Measurements from ENCODE around the gene MNT.
A peak's percentile ranks its signal among the peaks of the same experiment; 100 is the strongest.

Gene MNT

DNA sequence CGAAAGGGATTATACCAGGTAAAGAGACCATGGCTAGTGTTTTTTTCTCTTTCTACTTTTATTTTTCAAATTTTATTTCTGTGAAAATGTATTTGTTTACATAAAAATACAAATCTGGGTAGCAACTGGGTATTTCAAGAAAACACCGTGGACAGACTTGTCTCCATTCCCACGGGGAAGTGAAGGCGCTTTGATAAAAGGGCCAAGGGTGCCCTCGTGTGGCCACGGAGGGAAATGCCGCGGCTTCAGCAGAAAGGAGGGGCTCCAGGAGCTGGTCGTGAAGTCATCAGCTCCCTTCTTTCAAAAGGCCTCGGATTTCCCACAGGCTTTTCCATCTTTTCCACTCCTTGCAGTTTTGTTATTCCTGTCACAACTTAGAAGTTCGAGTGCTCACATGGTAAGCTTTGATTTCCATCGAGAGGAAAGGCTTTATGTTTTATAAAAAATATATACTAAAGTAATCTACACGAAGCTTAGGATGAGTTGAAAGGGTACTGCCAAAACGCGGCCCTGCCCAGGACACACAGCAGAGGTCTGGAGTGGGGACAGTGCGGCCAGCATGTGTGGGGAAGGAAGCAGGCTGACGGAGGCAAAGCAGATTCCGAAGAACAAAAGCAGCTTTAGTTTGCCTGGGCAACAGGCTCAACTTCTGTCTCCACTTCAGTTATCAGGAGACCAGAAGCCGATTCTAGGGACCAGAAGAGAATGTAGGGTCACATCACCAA, 15.3 kb upstream of the MNT start:
- peak; percentile 84 for DNase-seq (ENCODE audit: low spot score)

DNA sequence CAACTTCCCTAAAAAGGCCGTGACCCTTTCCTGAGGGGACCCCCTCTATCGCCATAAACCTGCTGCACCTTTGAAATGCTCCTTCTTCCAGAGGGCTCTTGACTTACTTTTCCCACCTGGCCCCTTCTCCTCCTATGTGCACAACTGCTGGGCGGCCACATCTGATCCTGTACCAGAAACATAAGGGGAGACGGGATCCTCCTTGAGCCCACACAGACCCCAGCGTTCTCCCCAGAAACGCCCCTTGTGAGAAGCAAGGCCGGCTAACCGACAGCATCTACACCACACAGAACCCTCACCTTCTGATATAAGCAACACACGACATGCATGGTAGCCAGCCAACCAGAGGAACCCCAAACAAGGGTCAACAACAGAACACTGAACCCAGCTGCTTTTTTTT, 14.2 kb upstream of the MNT start:
- no peak for DNase-seq (ENCODE audit: low spot score)

DNA sequence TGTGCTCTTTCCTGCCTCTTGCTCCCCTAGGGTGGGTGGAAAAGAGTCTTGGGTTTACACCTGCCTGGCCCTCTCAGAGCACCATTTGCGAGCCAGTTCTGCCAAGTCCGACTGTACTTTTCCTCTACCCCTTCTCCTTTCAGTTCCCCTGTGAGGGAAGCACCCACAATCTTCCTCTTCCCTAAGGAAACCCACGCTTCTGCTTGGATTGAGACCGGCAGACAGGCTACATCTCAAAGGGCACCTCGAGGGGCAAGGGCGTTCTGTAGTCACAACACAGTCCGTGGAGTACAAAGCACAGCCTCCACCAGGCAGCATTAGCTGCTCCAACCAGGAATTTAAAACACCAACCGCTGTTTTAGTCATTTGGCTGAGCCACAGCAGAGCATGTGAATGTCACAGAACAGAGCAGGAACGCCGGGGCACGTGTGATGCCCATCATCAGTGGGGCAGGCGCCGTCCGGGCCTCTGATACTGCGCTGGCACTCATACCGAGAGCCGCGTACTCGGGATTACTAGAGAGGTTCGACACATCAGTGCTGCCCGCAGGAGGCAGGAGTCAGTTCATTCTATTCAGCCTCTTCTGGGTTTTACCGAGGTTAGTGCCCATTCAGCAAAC, 13.7 kb upstream of the MNT start:
- DNase-seq (ENCODE audit: low spot score) = no peak

DNA sequence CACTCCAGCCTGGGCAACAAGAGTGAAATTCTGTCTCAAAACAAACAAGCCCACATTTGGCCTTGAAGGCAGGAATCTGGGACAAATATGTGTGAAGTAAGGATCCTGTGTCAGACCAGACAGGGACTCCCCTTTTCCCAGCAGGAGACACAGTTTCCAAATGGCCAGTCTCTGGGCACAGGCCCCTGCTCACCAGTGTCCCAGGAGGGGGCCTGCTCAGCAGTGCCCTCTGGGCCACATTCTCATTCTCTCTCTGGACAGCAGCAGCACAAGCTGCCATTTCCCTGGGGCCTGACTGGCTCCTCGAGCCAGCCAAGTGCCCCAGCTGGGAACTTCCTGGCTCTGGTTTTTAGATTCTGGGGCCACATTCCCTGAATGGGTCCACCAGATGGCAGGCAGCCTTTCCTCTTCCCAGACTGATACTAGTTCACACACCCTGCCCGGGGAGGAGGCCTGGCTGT, 11.7 kb upstream of the MNT start:
- DNase-seq (ENCODE audit: low spot score) = no peak

DNA sequence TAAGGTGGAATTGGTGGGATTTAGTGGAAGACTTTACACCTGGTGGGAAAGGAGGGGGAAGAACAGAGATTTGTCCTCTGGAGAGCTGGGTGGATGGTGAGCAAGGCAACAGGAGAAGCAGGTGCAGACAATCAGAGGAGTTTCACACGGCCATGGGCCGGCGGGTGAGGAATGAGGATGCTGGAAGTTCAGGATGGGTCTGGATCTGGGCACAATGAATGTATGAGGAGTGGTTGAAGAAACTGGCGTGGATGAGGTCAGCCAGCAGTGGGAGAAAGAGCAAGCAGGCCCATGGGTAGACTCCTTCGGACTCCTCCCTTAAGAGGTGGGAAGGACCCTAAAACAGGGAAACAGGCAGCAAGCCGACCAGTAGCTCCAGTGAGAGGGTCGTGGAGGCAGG, 10.1 kb upstream of the MNT start:
- DNase-seq (ENCODE audit: low spot score) = no peak

DNA sequence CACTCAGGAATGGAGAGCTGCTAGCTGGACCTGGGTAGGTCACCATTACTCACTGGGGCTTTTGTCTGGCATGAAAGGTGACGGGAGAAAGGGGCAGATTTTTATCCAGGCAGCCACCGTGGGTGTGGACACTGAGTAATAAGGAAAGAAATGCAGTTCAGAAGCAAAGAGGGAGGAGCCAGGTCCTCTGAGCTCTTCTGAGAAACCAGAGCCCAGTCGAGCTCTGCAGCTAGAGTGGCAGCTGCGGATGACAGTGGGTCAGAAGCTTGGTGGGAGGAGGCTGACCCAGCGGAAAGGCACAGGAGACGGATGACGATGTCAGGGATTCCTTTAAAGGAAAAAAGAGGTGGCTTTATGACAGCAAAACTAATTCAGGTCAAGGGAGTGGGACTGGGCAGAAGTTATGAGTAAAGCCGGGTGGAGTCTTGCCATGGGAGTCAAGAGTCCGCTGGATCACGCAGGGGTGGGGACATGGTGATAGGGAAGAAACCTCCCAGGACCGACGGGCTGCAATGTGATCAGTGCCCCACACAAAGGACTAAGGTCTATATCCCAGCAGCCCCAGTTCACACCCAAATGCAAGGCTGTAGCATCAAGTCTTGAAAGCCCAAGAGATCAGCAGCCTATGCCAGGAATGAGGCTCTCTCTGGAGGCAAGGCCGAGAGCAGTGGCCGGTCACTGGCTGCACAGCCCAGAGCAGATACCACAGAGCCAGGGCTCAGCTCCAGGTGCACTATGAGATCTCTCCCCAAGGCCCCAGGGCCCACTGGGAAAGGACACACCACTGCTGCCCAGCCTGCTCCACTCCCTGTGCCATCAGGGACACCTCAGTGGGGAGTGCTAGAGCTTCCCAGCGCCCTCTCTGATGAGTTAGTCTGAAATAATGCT, 6.3 kb upstream of the MNT start:
- DNase-seq (ENCODE audit: low spot score) = no peak

DNA sequence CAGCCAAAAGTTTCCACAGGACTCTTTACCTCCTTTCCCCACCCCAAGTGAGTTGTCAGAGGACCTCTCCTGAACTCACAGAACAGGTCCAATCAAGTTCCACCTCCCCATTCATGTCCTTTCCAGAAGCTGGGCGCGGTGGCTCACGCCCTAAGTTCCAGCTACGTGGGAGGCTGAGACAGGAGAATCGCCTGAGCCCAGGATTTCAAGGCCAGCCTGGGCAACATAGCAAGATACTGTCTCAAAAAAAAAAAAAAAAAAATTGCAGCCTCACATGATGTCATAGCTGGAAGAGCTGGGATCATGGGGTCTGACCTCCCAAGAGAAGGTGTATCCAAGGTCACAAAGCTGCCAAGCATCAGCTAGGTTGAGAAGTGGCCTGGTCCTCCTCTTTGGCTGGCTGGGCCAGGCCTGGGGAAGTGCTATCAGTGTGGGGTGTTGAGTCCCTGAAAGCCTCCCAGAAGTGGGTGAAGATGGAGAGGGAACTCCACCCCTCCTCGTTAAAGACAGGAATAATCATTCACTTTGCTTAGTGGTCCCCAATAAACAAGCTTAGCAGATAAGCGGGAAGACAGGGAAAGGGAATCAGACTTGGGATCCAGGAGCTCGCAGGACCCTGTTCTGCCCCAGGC, 5.5 kb upstream of the MNT start:
- DNase-seq (ENCODE audit: low spot score) = no peak

DNA sequence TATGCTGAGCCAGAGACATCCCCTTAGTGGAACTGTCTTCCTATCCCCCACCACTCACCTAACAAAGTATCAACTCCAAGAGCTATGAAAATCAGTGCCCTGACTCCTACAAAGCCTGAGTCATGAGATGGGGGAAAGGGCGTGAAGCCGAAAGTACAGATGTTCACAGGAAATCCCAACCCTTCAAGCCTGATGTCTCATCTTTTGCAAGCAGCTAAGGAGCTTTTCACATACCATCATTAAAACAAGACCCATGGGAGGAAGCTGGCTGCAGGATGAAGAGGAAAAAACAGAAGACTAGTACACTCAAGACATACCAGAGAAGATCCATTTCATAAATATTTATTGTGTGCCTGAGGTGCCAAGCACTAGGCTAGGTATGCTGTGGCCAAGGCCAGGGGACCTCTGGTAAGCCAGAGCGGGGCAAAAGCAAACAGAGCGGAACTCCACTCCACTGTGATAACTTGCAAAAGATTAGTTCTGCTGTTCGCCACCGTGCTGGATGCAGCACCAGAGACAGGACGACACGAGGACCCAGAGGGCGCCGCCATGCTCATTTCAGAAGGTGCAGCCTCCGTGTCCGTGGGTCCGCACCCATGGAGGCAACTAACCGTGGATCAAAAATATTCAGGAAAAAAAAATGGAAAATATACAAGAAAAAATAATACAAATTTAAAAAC, 4.5 kb upstream of the MNT start:
- DNase-seq (ENCODE audit: low spot score) = no peak

DNA sequence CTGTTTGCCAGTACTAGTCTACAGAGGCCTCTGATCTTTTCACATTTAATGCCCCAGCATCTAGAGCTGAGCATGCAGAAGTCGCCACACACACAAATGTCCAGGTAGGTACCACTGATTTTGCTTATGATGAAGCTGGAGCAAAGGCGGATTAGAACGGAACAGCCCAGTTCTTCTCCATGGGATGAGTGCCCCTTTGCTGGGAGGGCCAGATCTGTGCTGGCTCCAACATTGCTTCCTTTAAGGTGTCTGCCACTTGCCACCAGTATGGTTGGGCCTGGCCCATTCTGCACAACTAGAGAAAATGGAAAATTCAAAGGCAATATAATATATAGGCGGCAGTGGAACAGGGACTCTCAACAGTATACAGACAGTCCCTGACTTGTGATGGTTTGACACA, 2.2 kb upstream of the MNT start:
- DNase-seq (ENCODE audit: low spot score) = no peak

DNA sequence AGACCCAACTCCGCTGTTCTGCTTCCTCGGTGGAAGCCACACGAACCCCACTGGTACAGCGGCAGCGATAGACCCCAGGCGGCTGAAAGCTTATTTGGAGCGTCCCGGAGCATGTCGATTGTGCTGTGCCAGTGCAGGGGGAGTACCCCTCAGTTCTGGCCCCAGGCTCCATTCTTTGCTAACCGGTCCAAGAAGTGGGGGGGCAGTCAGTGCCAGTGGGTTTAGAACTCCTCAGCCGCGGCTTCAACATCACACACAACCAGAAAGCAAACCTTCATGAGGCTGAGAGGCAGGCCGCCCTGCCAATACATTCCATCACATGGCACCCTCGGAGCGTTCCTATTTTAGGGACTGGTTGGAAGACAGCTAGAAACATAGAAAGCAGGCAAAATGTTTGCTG, 1.7 kb upstream of the MNT start:
- no peak for DNase-seq (ENCODE audit: low spot score)

DNA sequence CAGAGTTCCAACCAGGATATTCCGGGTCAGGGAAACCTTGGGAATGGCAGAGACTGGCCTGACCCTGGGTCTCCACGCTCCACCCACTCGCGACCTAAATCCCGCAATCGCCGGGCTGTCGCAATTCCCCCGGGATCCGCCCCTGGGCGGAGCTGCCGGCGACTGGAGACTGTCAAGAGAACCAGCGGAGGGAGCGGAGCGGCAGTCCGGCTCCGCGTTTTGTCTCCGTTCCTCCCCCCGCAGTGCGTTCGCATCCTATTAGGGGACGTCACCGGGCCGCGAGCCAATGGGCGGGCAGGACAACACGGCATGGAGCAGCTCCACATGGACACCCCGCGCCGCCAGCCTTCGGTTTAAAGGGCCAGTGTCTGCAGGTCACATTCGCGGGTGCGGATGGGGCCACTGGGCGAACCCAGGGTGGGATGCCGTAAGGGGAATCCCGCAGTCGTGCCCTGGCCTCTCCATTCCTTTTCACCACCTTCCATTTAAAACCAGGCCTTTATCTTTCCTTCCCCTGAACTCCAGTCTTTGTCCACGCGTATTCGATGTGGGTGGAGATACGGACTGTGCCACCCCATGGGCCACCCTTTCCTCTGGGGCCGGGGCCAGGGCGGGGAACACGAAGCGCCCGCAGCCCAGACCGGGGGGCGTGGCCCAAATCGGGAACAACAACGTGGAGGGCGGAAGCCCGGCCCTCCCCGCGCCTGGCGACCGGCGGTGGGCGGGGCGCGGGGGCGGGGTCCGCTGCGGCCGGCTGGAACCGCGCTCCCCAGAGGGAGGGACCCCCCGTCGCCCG, 764 bp upstream of the MNT start:
- peak; percentile 99 for DNase-seq (ENCODE audit: low spot score)

DNA sequence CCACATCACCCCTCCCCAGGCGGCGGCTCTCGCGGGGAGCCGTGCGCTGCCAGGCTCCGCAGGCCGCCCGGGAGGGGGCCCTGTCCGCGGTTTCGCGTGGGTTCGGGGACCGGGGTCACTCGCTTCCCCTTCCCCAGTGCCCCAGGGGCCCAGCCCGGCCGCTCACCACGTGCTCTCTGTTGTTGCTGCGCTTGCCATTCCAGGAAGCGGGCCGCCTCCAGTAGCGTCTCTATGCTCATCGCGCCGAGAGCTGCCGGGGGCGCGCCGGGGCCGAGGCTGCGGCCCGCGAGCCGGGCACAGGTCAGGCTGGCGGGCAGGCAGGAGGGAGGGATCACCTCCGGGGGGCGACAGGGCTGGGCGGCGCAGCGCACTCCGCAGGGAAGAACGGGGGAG, 390 bp downstream of the MNT start:
- DNase-seq (ENCODE audit: low spot score) = peak; percentile 31

DNA sequence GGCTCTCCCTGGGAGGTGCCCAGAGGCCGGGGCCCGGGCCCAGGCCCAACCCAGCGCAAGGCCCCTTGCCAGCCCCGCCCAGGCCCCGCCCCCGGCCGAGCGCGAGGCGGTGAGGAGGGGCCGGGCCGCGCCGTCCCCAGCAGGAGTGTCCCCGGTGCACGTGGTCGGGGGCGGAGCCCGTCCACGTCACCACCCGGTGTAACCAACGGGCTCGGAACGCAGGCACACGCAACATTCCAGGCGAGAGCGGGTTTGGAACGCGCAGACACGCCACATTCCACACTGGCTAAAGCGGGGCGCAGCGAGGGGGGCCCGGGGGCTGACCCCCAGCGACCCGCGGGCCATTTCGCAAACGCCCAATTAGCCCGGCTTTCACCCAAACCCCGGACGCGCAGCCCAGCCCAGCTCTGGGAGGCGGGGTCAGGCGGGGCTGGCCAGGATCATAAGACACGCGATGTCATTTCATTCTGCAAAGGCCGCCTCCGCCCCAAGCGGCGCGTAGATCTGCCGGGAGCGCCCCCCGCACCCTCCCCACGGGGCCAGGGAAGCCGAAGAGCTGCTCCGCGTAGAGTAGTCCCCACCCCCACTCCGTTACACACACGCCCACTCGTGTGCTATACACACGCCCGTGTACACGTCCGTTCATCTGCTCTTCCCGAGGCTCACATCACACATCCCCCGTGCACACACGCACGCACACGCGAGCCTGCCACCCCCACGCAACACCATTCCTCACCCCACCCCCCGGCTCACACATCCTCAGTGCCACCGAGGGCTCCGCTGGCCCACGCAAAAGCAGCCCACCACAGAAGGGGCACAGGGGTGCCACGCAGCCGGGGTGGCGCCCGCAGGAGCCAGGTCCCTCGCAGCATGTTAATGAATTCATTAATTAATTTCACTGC, 1.0 kb downstream of the MNT start:
- peak; percentile 92 for DNase-seq (ENCODE audit: low spot score)

DNA sequence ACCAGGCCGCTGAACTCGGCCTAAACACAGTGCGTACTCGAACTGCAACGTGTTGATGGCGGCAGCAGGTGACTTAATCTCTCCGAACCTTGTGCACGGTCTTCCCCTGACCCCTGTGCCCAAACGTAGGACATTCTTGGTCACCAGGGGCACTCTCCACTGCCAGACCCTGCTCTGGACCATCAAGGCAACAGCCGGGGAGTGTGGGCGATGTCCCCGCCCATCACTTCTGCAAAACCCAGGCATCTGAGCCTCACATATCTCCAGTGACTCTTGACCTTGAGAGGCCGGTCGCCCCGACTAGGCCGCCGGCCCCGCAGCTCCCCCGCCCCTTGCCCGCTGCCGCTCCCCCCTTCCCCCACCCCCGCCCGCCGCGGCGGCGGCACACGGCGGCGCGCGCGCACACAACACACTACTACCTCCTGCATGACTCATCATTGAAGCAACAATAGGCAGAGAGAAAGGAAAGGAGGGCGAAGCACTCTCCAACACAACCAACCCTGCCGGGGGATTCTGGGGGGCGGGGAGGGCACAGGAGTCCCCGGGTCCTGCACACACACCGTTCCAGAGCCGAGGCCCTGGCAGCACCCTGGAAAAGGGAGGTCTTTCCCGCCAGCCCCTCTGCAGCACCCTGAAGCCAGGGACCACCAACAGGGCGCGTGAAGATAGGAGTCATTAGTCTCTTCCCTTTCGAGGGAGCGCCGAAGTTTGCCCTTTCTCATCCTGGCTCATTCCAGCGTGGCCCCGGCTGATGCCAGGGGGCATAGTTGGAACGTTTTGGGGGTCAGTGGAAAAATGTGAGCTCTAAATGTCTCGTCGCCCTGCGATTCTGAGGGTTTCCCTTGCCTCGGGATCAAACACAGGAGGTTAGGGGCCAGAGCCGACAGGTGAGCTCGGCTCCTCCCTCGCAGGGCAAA, 1.9 kb downstream of the MNT start:
- peak; percentile 61 for DNase-seq (ENCODE audit: low spot score)

DNA sequence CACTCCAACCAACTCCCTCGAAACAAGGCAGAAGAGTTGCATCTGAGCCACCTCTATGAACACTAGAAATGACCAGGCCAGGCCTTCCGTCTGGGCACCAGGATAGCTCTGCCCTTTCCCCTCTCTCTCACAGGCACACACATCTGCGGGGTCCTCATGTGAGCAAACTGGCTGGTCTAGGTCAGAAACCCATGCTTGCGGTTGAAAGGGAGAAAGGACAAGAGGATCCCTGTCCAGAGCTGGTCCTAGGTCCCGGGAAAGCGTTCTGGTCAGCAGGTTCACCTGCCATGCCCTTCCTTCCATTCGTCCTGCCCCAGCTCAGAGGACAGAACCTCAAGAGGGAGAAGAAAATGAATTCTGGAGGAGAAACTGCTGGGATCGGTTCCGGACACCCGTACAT, 2.7 kb downstream of the MNT start:
- DNase-seq (ENCODE audit: low spot score) = no peak

DNA sequence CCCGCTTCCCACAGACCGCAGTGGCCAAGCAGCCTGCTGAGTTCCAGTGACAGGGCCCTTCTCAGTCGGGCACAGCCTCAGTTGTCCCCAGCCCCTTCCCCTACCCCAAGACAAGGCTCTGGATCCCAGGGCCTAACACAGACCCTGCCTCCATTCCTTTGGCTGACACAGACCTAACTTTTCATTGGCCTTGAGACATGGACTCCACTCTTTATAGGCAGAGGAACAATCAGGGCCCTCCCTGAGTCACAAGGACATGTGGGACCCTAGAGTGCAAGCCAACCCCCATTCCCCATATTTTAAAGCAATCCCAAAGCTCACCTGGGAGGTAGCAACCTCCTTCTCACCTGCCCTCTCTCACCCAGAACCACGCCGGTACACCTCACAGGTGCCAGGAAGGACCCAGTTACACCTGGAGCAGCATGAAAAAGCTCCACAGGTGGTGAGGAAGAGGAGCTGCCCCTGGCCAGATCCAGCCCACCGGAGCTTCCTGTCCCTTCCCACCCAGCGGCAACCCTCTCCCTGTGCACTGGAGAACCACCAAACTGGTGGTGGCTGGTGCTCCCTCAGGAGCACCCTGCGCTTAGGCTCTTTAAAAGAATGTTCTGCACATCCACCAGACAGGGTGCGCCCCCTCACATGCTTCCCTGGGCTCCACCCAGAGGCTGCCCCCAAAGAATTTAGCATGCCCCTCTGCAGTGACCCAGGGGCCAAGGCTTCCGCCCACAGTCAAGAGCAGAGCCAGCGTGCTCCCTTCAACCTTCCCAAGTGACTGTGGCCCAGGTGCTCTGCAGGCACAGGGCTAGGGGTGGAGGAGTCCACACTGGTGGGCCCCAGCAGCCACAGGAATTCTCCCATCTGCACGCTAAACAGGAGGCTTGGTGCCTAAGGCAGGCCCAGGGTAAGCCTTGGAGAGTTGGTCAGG, 3.4 kb downstream of the MNT start:
- DNase-seq (ENCODE audit: low spot score) = no peak

DNA sequence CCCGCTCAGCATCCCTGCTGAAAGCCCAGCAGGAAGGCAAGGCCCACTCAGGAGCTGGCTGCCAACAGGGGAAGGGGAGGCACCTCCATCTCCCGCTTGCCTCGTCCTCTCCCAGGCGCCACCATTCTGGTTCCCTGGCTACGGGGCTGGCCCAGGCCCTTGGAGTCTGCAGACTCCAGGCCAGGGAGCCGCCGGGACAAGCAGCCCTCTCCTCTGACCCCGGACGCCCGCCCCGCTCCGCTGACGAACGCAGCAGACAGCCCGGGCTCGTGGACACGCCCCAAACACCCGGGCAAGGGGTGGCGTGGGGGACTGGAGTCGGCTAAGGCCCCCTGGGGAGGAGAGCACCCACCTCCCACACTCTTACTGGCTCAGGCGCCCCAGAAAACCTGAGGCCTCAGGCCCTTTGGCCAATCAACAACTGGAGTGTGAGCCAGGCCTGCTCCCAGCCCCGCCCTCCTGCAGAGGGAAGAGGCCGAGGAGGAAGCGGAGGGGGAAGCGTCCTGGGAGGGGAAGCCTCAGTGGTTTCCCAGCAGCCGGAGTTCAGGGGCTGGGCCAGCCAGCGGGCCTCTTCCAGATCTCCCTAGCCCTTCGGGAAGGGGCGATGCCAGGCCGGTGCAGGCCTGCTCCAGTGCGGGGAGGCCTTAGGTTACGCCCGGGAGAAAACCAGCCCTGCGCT, 4.2 kb downstream of the MNT start:
- peak; percentile 36 for DNase-seq (ENCODE audit: low spot score)
